SU-DHL-6 (cell line): ENCODE data around the gene AEBP1.

Experiments used
- H2AFZ ChIP-seq: fragments of 200-600 bp; sonication (generic); 2 replicates; pipeline ENCODE4 v1.6.1; 2014; ENCODE audit warnings: low read depth, mild to moderate bottlenecking, moderate library complexity, mixed read lengths, antibody characterized with exemption, low read length; ENCODE audit not compliant: severe bottlenecking
- H3F3A ChIP-seq: fragments of 200-600 bp; shearing (Covaris generic); 2 replicates; pipeline ENCODE4 v1.6.0; 2016; ENCODE audit warnings: antibody characterized with exemption, mild to moderate bottlenecking; ENCODE audit not compliant: insufficient read depth
- H3K27ac ChIP-seq: fragments of 200-600 bp; sonication (generic); 2 replicates; pipeline ENCODE4 v1.5.1; 2016; ENCODE audit warnings: low read depth, mild to moderate bottlenecking, low read length, moderate library complexity, mixed read lengths
- H3K27me3 ChIP-seq: fragments of 200-600 bp; sonication (generic), shearing (Covaris generic); 2 replicates; pipeline ENCODE4 v1.6.0; 2014; ENCODE audit warnings: mild to moderate bottlenecking, low read length
- H3K36me3 ChIP-seq: fragments of 200-600 bp; sonication (generic); 2 replicates; pipeline ENCODE4 v1.6.1; 2014; ENCODE audit warnings: mild to moderate bottlenecking, low read length, mixed read lengths
- H3K4me2 ChIP-seq: fragments of 300-600, 200-600 bp; shearing (Covaris generic), sonication (generic); 2 replicates; pipeline ENCODE4 v1.6.0; 2014; ENCODE audit warnings: low read length, low read depth, mild to moderate bottlenecking; ENCODE audit not compliant: poor library complexity, severe bottlenecking
- H3K4me3 ChIP-seq: fragments of 200-600 bp; sonication (generic); 2 replicates; pipeline ENCODE4 v1.5.1; 2014; ENCODE audit warnings: antibody characterized with exemption, low read length, mild to moderate bottlenecking, mixed read lengths; ENCODE audit not compliant: insufficient read depth, poor library complexity, severe bottlenecking
- H3K79me2 ChIP-seq: fragments of 200-600 bp; sonication (generic); 2 replicates; pipeline ENCODE4 v1.6.1; 2014; ENCODE audit warnings: mild to moderate bottlenecking, low read length, moderate library complexity; ENCODE audit not compliant: insufficient read depth
- H3K9ac ChIP-seq: fragments of 200-600 bp; sonication (generic); 2 replicates; pipeline ENCODE4 v1.7.0; 2014; ENCODE audit warnings: mild to moderate bottlenecking, low read length
- H3K9me2 ChIP-seq: fragments of 200-600 bp; sonication (generic); replicated peaks from 2 replicates; pipeline ENCODE4 v1.6.1; 2014; ENCODE audit warnings: low read length; ENCODE audit not compliant: insufficient read depth
- H3K9me3 ChIP-seq: fragments of 200-600 bp; sonication (generic); 2 replicates; pipeline ENCODE4 v1.6.1; 2014; ENCODE audit warnings: low read length, mixed read lengths; ENCODE audit not compliant: insufficient read depth
- H4K20me1 ChIP-seq: fragments of 200-600 bp; sonication (generic); 2 replicates; pipeline ENCODE4 v1.6.1; 2014; ENCODE audit warnings: low read depth, mild to moderate bottlenecking, antibody characterized with exemption, low read length, moderate library complexity, mixed read lengths
- CTCF ChIP-seq: fragments of 200-600 bp; sonication (generic); IDR thresholded peaks from one replicate; pipeline ENCODE4 v1.5.1; 2017; ENCODE audit warnings: antibody characterized with exemption, mild to moderate bottlenecking, low read length, moderate library complexity; ENCODE audit not compliant: insufficient read depth, poor library complexity, severe bottlenecking
- EZH2phosphoT487 ChIP-seq: fragments of 200-600 bp; sonication (generic), shearing (Covaris generic); conservative IDR thresholded peaks from 2 replicates; pipeline ENCODE4 v1.6.1; 2018; ENCODE audit warnings: mild to moderate bottlenecking, antibody characterized with exemption, low read length, moderate library complexity, mixed read lengths

AEBP1 gene

GRCh38 chr7:44094365-44094764, 9.8 kb upstream of the AEBP1 start:
- Histone ChIP-seq H3K27me3 (no peaks in the 10 kb centered on the region), H3K36me3 (no peaks in the 10 kb centered on the region), H3K9ac (no peak overlapping the region), H4K20me1 (no peaks in the 10 kb centered on the region), H2AFZ (no peak overlapping the region), H3F3A (no peaks in the 10 kb centered on the region), H3K27ac (no peak overlapping the region), H3K4me2 (no peak overlapping the region), H3K9me3 (no peaks in the 10 kb centered on the region), H3K4me3 (no peak overlapping the region), H3K79me2 (no peaks in the 10 kb centered on the region), H3K9me2 (no peaks in the 10 kb centered on the region)
- TF ChIP-seq CTCF, result no peak
- TF ChIP-seq EZH2phosphoT487, result no peak

- TF ChIP-seq EZH2phosphoT487 (no peak), CTCF (no peak)
- H3F3A ChIP-seq, result no peaks in the 10 kb centered on the region
- H3K79me2 ChIP-seq, result no peaks in the 10 kb centered on the region
- H2AFZ ChIP-seq, result no peak overlapping the region
- no peaks in the 10 kb centered on the region for H3K36me3 ChIP-seq
- no peaks in the 10 kb centered on the region for H3K9me3 ChIP-seq
- H4K20me1 ChIP-seq, result no peaks in the 10 kb centered on the region
- no peak overlapping the region for H3K4me2 ChIP-seq
- H3K9me2 ChIP-seq, result no peaks in the 10 kb centered on the region
- no peaks in the 10 kb centered on the region for H3K27me3 ChIP-seq
- H3K4me3 ChIP-seq, result no peak overlapping the region
- H3K9ac ChIP-seq, result no peak overlapping the region
- H3K27ac ChIP-seq, result no peak overlapping the region
Measured at GRCh38 chr7:44094883-44095592, 9.1 kb upstream of the AEBP1 start.

GRCh38 chr7:44095781-44096180, 8.4 kb upstream of the AEBP1 start:
- Histone ChIP-seq H3K4me2 (no peak overlapping the region), H3K27me3 (no peaks in the 10 kb centered on the region), H4K20me1 (no peaks in the 10 kb centered on the region), H3F3A (no peaks in the 10 kb centered on the region), H3K79me2 (no peaks in the 10 kb centered on the region), H3K9me3 (no peaks in the 10 kb centered on the region), H3K27ac (no peak overlapping the region), H2AFZ (no peak overlapping the region), H3K36me3 (no peaks in the 10 kb centered on the region), H3K9me2 (no peaks in the 10 kb centered on the region), H3K9ac (no peak overlapping the region), H3K4me3 (no peak overlapping the region)
- TF ChIP-seq EZH2phosphoT487 (no peak), CTCF (no peak)
